Neural cell (in vitro differentiated cells): ENCODE data around the gene KLF16. TPM values are rescaled to one million over a fixed set of nuclear protein-coding genes. Genes with fewer than 3 reads are reported as not detected.

Experiments
- H2AFZ ChIP-seq: fragments of 200-600, 300-800 bp; sonication (generic), shearing (Covaris generic); 2 replicates; pipeline ENCODE4 v1.6.0; 2014; ENCODE audit warnings: low read depth, mild to moderate bottlenecking, antibody characterized with exemption, low read length, moderate library complexity
- H3F3A ChIP-seq: fragments of 200-600 bp; shearing (Covaris generic); 2 replicates; pipeline ENCODE4 v1.6.1; 2016; ENCODE audit warnings: mild to moderate bottlenecking, moderate library complexity, mixed read lengths, antibody characterized with exemption, low read length; ENCODE audit not compliant: insufficient read depth, poor library complexity, severe bottlenecking
- H3K27ac ChIP-seq: fragments of 200-600, 300-800 bp; sonication (generic), shearing (Covaris generic); 2 replicates; pipeline ENCODE4 v1.5.1; 2014; ENCODE audit warnings: mild to moderate bottlenecking, low read length, moderate library complexity
- H3K27me3 ChIP-seq: fragments of 300-800, 200-600 bp; sonication (generic), shearing (Covaris generic); 2 replicates; pipeline ENCODE4 v1.6.0; 2014; ENCODE audit warnings: mild to moderate bottlenecking, low read depth, low read length, moderate library complexity; ENCODE audit not compliant: insufficient read depth
- H3K36me3 ChIP-seq: fragments of 300-800, 200-600 bp; sonication (generic), shearing (Covaris generic); 2 replicates; pipeline ENCODE4 v1.5.1; 2014; ENCODE audit warnings: mild to moderate bottlenecking, antibody characterized with exemption, low read length, moderate library complexity; ENCODE audit not compliant: insufficient read depth
- H3K4me2 ChIP-seq: fragments of 300-800, 200-600 bp; sonication (generic), shearing (Covaris generic); 2 replicates; pipeline ENCODE4 v1.6.0; 2014; ENCODE audit warnings: mild to moderate bottlenecking, low read length
- H3K4me3 ChIP-seq: fragments of 300-800, 200-600 bp; sonication (generic), shearing (Covaris generic); 2 replicates; pipeline ENCODE4 v1.5.1; 2014; ENCODE audit warnings: mild to moderate bottlenecking, low read length, moderate library complexity
- H3K79me2 ChIP-seq: fragments of 200-600 bp; shearing (Covaris generic); replicated peaks from 2 replicates; pipeline ENCODE4 v1.6.0; 2014; ENCODE audit warnings: mild to moderate bottlenecking, low read length, moderate library complexity; ENCODE audit not compliant: insufficient read depth
- H3K9ac ChIP-seq: fragments of 300-800, 200-600 bp; sonication (generic), shearing (Covaris generic); 2 replicates; pipeline ENCODE4 v1.6.1; 2016; ENCODE audit warnings: mild to moderate bottlenecking, low read length, mixed read lengths
- H3K9me2 ChIP-seq: fragments of 200-600 bp; shearing (Covaris generic); 2 replicates; pipeline ENCODE4 v1.6.1; 2016; ENCODE audit warnings: mild to moderate bottlenecking, low read length, mixed read lengths; ENCODE audit not compliant: insufficient read depth
- H3K9me3 ChIP-seq: fragments of 200-600, 300-800 bp; sonication (generic), shearing (Covaris generic); 2 replicates; pipeline ENCODE4 v1.6.1; 2016; ENCODE audit warnings: mild to moderate bottlenecking, mixed run types, low read length, moderate library complexity, mixed read lengths
- H4K20me1 ChIP-seq: fragments of 200-600 bp; shearing (Covaris generic); 2 replicates; pipeline ENCODE4 v1.6.1; 2016; ENCODE audit warnings: mild to moderate bottlenecking, mixed run types; ENCODE audit not compliant: insufficient read depth
- EP300 ChIP-seq: fragments of 450-650 bp; conservative IDR thresholded peaks from 2 replicates; pipeline ENCODE4 v1.6.1; 2014; ENCODE audit warnings: antibody characterized with exemption, mild to moderate bottlenecking, moderate library complexity; ENCODE audit not compliant: poor library complexity, severe bottlenecking
- EZH2 ChIP-seq: fragments of 200-600, 300-800 bp; shearing (Covaris generic), sonication (generic); IDR thresholded peaks from 2 replicates; pipeline ENCODE4 v1.6.1; 2014; ENCODE audit warnings: antibody characterized with exemption, low read length, borderline replicate concordance, mild to moderate bottlenecking; ENCODE audit not compliant: insufficient read depth, poor library complexity, severe bottlenecking
- MXI1 ChIP-seq: fragments of 450-650 bp; conservative IDR thresholded peaks from 2 replicates; pipeline ENCODE4 v1.6.1; 2014; ENCODE audit warnings: antibody characterized with exemption, mild to moderate bottlenecking; ENCODE audit not compliant: poor library complexity, severe bottlenecking
- POLR2AphosphoS5 ChIP-seq: IDR thresholded peaks from 2 replicates; pipeline ENCODE4 v1.6.1; 2012
- RAD21 ChIP-seq: fragments of 450-650 bp; conservative IDR thresholded peaks from 2 replicates; pipeline ENCODE4 v1.6.1; 2014; ENCODE audit warnings: antibody characterized with exemption, mild to moderate bottlenecking, moderate library complexity
- SMC3 ChIP-seq: fragments of 450-650 bp; conservative IDR thresholded peaks from 2 replicates; pipeline ENCODE4 v1.6.1; 2014; ENCODE audit warnings: antibody characterized with exemption, mild to moderate bottlenecking, moderate library complexity; ENCODE audit not compliant: poor library complexity
- TAF1 ChIP-seq: IDR thresholded peaks from 2 replicates; pipeline ENCODE4 v1.6.1; 2012; ENCODE audit warnings: low read depth
- polyA plus RNA-seq: library from polyadenylated mRNA; depleted of rRNA; stranded (reverse); fragments of >200 nt; gene quantifications from 2 replicates; pipeline ENCODE4 v1.2.3, GENCODE V29; 2014
- TF ChIP-seq, protein P1 (sequence below): fragments of 450-650 bp; IDR thresholded peaks from 2 replicates; pipeline ENCODE4 v1.5.1; 2014; ENCODE audit warnings: antibody characterized with exemption, mild to moderate bottlenecking, moderate library complexity; ENCODE audit not compliant: poor library complexity, severe bottlenecking
- TF ChIP-seq, protein P2 (sequence below): IDR thresholded peaks from 2 replicates; pipeline ENCODE4 v1.6.1; 2012; ENCODE audit warnings: borderline replicate concordance

The KLF16 gene
- polyA plus RNA-seq, 1 donor from 2014 or later, result 3.5 TPM

DNA sequence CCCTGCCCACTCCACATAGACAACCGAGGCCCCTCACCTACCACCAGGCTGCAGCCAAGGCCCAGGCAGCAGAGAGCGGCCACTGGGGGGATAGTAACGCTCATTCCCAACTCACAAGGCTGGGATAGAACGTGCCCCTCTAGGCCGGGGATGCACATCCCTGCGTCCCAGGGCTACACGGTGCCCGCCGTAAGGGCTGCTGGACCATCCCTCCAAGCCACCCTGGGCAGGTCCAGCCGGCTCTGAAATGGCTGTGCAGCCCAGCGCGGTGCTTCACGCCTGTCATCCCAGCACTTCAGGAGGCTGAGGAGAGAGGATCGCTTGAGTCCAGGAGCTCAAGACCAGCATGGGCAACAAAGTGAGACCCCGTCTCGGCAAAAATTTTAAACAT lies 18.3 kb downstream of the KLF16 start:
- Histone ChIP-seq H3K4me2 (no peak overlapping the region), H2AFZ (no peak overlapping the region), H3K4me3 (no peak overlapping the region), H3K27ac (no peak overlapping the region), H3K36me3 (no peaks in the 10 kb centered on the region), H3K27me3 (no peaks in the 10 kb centered on the region), H3K9ac (no peak overlapping the region), H3F3A (no peaks in the 10 kb centered on the region), H3K79me2 (peaks cover 32% of the 10 kb centered on the region), H3K9me2 (no peaks in the 10 kb centered on the region), H3K9me3 (no peaks in the 10 kb centered on the region), H4K20me1 (no peaks in the 10 kb centered on the region)
- no peak for TF ChIP-seq POLR2AphosphoS5
- TF ChIP-seq, protein P1, sequence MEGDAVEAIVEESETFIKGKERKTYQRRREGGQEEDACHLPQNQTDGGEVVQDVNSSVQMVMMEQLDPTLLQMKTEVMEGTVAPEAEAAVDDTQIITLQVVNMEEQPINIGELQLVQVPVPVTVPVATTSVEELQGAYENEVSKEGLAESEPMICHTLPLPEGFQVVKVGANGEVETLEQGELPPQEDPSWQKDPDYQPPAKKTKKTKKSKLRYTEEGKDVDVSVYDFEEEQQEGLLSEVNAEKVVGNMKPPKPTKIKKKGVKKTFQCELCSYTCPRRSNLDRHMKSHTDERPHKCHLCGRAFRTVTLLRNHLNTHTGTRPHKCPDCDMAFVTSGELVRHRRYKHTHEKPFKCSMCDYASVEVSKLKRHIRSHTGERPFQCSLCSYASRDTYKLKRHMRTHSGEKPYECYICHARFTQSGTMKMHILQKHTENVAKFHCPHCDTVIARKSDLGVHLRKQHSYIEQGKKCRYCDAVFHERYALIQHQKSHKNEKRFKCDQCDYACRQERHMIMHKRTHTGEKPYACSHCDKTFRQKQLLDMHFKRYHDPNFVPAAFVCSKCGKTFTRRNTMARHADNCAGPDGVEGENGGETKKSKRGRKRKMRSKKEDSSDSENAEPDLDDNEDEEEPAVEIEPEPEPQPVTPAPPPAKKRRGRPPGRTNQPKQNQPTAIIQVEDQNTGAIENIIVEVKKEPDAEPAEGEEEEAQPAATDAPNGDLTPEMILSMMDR, result no peak
- no peak for TF ChIP-seq EZH2
- TF ChIP-seq, protein P2, sequence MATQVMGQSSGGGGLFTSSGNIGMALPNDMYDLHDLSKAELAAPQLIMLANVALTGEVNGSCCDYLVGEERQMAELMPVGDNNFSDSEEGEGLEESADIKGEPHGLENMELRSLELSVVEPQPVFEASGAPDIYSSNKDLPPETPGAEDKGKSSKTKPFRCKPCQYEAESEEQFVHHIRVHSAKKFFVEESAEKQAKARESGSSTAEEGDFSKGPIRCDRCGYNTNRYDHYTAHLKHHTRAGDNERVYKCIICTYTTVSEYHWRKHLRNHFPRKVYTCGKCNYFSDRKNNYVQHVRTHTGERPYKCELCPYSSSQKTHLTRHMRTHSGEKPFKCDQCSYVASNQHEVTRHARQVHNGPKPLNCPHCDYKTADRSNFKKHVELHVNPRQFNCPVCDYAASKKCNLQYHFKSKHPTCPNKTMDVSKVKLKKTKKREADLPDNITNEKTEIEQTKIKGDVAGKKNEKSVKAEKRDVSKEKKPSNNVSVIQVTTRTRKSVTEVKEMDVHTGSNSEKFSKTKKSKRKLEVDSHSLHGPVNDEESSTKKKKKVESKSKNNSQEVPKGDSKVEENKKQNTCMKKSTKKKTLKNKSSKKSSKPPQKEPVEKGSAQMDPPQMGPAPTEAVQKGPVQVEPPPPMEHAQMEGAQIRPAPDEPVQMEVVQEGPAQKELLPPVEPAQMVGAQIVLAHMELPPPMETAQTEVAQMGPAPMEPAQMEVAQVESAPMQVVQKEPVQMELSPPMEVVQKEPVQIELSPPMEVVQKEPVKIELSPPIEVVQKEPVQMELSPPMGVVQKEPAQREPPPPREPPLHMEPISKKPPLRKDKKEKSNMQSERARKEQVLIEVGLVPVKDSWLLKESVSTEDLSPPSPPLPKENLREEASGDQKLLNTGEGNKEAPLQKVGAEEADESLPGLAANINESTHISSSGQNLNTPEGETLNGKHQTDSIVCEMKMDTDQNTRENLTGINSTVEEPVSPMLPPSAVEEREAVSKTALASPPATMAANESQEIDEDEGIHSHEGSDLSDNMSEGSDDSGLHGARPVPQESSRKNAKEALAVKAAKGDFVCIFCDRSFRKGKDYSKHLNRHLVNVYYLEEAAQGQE, result no peak
- TF ChIP-seq TAF1, result no peak
- TF ChIP-seq MXI1, result no peak
- no peak for TF ChIP-seq SMC3
- no peak for TF ChIP-seq RAD21
- TF ChIP-seq EP300, result no peak

DNA sequence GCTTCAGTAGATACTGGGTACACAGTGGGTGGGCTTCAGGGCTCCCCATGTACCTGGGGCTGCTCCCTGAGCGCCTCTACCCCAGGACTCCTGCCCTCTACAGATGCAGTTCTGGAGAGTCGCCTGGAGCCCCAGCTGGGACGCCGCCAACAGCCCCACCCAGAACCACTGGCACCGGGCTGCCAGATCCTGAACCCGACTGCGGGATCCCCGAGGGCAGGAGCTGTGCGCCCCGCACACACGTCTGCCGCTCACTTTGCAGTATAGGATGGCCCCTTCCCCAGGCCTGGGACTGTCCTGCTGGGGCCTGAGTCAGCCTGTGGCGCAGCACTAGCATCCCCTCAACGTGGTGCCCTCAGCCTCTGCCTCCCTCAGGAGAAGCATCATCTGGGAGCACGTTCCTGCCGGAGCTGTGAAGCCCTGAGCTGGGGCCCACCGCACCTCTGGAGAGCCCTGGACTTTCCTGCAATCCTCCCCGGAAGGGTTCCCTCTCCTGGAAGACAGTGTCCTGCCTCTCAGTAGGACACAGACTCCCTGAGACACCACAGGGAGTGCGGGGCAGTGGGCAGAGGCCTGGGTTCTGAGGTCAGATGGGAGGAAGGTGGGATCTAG lies 18.8 kb downstream of the KLF16 start:
- Histone ChIP-seq H3K27me3 (no peaks in the 10 kb centered on the region), H3K4me3 (no peak overlapping the region), H3K9ac (no peak overlapping the region), H3K79me2 (peaks cover 32% of the 10 kb centered on the region), H4K20me1 (no peaks in the 10 kb centered on the region), H3F3A (no peaks in the 10 kb centered on the region), H3K9me3 (no peaks in the 10 kb centered on the region), H3K4me2 (no peak overlapping the region), H3K27ac (no peak overlapping the region), H3K9me2 (no peaks in the 10 kb centered on the region), H2AFZ (no peak overlapping the region), H3K36me3 (no peaks in the 10 kb centered on the region)
- TF ChIP-seq MXI1, result no peak
- no peak for TF ChIP-seq EZH2
- no peak for TF ChIP-seq TAF1
